Stimulated activated CD4-positive, alpha-beta T cell treated with anti-CD3 and anti-CD28 coated beads, Interleukin-4, amount 100 ng/mL, for 1 hour (primary cell): Measurements from ENCODE around the gene WFDC5.
A peak's percentile ranks its signal among the peaks of the same experiment; 100 is the strongest.
"Not testable (repeated sequence)": the region's sequence is repeated elsewhere in the genome, so short reads cannot be mapped to it uniquely, and the experiment has no call there.

Source experiments
- DNase-seq: peaks from one replicate; pipeline ENCODE4 v3.0.0-alpha.2; 2020

Gene WFDC5, protein sequence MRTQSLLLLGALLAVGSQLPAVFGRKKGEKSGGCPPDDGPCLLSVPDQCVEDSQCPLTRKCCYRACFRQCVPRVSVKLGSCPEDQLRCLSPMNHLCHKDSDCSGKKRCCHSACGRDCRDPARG

DNA sequence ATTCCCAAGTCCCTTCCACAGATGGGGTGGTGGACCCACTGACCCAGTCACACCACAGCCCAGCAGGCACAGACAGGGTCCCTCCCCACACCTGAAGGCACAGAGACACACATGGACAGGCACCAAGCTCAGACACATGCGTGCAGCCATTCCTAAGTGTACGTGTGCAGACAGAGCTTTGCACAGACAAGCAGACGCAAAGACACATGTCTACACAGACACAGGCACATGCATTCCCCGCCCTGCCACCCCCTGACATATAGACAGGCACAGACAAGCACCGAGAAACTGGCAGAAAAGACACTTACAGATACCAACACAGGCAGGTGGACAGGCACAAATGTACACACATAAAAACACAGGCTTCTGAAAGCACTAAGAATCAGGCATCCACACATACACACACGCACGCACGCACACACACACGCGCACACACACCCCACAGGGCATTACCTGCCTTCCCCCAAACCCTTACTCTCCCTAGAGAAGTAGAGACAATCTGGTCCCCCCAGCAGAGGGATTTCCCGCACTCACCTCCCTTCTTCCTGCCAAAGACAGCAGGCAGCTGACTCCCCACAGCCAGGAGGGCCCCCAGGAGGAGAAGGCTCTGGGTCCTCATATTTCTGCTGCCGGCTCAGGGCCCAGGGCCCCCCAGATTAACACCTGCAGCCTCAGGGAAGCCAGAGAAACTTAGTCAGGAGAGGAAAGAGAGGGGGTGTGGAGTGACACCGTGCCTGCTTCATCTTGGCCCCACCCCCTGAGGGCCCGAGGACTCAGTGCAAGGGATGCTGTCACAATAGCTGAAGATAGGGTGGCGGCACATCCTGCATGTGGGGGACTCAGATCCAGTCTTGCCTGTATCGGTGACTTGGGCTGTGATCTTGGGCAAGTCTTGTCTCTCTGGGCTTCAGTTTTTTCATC is at the start of gene WFDC5:
TSS of gene WFDC5 (minus strand) at position 710 of the 921 bp plus-strand sequence. CDS start at position 619, 91 bp downstream.
- DNase-seq = no peak

DNA sequence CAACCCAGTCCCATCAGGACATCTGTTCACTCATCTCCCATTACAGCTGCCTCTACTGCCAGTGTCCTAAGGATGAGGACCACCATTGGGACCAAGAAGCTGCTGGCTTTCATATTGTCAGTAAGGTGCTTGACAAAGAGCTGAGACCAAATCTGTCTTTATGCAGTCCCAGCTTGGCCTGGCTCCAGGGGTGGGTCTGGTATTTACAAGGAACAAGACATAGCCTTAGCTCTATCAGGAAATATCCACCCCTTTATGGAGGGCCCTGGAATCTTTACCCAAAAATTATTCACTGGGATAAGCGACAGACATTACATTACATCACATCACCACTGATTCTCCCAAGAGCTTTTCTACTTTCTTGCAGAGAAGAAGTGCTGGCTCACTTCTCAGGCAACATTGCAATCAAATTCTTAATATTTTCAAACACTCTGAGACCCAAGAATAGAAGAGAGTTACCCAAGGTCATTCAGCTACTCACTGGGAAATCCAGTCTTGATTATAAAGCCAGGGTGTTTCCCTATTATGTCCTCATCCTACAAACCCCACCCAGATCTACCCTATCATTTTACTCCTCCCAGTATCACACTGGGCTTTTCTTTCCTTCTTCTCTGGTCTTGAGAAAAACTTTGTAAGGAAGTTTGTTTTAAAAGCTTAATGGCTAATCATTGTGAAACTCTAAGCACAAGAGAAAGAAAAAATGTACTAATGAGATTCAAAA is 48.3 kb upstream of the WFDC5 start:
- no peak for DNase-seq

DNA sequence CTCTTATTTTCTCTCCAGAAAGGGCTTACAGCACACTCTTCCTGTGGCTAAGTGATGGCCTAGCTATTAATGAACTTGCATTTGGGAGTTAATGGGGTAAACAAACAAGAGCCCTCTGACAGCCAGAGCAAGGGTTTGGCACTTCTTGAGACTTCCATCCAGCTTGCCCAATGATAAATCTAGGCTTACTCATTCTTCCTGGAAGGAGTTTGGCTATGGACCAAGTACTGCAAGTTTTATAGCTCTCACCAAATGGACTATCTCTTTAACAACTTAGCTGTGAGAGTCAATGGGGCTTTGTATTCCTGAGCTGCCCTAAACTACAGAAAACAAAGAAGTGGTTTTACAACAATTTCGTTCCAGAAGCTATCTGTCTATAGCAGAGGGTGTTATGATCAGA is 43.0 kb upstream of the WFDC5 start:
- no peak for DNase-seq

DNA sequence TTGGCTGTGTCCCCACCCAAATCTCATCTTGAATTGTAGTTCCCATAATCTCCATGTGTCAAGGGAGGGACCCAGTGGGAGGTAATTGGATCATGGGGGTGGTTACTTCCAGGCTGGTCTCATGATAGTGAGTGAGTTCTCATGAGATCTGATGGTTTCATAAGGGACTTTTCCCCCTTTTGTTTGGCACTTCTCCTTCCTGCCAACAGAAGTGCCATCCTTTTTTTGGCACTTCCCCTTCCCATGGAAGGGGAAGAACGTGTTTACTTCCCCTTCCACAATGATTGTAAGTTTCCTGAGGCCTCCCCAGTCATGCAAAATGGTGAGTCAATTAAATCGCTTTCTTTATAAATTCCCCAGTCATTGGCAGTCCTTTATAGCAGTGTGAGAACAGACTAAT is 41.7 kb upstream of the WFDC5 start:
- DNase-seq = no peak

DNA sequence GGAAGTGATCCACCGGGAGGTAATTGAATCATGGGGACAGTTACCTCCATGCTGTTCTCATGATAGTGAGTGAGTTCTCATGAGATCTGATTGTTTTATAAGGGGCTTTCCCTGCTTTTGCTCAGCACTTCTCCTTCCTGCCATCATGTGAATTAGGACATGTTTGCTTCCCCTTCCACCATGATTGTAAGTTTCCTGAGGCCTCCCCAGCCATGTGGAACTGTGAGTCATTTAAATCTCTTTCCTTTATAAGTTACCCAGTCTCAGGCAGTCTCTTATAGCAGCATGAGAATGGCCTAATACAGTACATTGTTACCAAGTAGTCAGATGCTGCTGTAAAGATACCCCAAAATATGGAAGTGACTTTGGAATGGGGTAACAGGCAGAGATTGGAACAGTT is 39.8 kb upstream of the WFDC5 start:
- DNase-seq = not testable (repeated sequence)

DNA sequence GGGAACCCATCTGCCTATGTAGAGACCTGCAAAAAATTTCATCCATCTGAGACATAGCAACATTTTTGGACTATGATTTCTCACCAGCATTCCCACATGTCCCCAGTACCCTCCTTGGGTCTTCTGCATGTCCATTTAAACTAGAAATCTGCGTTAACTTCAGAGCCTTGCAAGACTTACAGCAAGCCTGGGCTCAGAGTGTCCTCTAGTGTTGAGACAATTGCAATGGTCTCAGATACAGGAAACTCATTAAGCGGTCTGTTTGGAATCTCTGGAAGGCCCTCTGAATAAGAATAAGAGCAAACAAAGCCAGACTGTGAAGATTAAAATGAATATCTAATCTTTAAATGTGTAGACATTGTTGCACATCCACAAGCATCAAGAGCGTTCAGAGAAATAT is 39.2 kb upstream of the WFDC5 start:
- DNase-seq = no peak

DNA sequence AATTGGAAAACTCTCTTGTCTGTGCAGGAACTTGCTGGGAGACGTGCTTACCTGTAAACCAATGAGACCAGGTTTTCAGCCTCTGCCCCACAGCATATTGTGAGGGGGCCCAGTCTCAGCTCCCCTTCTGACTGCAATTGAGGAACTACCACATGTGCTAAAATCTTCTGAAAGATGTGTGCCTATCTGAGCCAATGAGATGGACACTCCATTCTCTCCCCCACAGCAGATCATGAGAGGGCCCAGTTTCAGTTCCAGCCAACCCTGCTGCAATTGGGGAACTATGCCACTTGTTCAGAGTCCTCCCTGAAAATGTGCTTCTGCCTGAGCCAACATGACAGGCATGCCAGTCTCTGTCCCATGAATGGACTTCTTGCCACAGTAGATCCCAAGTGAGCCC is 38.8 kb upstream of the WFDC5 start:
- DNase-seq = no peak

DNA sequence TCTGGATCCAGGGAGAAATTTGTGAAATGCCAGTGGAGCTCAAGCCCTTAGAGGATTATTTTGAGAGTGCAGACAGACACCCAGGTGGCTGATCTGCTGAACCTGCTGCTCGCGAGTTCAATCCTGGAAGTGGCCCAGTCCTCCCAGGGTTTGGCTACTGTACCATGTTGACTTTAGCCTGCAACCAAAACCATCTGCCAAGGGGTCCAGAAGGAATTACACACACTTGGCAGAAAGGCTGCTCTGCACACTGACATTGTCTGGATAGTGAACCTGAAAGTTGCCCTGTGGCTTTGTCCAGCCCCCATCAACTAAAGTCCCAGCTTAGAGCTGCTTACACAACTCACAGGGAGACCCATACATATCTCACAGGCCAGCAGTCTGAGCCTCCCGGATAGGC is 38.2 kb upstream of the WFDC5 start:
- DNase-seq = no peak

DNA sequence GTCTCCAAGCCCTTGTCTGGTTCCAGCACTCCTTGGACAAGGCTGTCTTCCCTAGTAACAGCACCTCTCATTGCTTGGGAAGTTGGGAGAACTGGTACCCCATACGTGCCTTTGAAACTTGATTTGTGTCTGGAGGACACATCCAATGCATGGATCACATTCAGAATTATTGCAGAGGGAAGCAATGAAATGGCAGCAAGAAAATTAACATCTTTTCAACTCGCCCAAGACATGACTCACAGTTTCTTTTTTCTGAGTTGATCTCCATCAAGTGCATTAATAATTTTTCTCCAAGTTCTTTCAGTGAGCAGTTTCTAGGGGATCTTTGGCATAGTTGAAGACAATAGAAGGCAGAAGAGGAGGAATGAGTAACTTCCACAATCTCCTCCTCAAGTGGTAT is 37.4 kb upstream of the WFDC5 start:
- no peak for DNase-seq

DNA sequence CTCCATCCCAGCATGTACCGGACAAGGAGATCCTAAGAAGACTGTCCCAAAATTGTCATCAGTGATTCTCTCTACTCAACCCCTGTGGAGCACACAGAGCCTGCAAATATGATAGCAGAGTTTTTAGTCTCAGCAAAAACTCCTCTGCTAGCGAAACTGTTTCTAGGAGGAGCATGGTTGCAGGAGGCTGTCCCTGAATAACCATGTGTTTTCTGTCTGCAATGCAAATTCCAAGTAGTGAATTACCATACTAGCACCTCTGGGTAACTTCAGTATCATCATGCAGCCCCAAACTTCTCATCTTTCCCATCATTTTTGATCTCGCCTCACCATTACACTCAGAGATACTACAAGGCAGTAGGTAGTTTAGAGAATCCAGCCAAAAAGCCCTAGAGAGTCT is 34.1 kb upstream of the WFDC5 start:
- no peak for DNase-seq

DNA sequence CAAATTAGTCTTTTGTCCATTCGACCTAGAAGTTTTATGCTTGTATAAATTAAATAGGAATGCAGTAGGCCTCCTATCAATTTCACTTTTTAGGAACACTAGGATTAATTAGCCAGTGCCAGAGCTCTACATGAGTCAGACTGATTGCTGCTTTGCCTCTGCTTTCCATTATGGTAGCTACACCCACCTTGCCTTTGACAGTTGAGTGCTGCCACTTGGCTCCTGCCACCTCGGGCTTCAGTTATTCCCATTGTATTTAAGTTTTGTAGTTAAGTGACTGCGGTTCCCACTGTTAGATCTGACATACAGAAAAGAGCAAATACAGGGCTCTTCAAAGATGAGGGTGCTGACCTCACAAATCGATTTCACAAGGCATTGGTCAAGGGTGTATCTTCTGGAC is 25.9 kb upstream of the WFDC5 start:
- no peak for DNase-seq

DNA sequence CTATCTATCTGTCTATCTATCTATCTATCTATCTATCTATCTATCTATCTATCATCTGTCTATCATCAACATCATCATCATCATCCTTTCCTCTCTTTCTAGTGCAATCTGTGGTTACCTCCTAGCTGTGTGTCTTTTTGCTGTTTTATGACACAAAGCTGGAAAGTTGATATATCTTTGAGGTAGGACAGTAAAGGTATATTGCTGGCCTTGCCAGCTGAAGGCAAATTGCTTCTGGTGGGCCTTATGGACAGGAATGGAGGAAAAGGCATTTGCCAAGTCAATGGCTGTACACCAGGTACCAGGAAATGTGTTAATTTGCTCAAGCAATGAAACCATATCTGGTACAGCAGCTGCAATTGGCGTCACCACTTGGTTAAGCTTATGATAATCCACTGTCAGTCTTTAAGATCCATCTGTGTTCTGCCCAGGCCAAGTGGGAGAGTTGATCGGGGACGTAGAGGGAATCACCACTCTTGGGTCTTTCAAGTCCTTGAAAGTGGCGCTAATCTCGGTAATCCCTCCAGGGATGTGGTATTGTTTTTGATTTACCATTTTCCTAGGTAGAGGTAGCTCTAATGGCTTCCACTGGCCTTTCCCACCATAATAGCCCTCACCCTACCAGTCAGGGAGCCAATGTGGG is 24.9 kb upstream of the WFDC5 start:
- DNase-seq = not testable (repeated sequence)

DNA sequence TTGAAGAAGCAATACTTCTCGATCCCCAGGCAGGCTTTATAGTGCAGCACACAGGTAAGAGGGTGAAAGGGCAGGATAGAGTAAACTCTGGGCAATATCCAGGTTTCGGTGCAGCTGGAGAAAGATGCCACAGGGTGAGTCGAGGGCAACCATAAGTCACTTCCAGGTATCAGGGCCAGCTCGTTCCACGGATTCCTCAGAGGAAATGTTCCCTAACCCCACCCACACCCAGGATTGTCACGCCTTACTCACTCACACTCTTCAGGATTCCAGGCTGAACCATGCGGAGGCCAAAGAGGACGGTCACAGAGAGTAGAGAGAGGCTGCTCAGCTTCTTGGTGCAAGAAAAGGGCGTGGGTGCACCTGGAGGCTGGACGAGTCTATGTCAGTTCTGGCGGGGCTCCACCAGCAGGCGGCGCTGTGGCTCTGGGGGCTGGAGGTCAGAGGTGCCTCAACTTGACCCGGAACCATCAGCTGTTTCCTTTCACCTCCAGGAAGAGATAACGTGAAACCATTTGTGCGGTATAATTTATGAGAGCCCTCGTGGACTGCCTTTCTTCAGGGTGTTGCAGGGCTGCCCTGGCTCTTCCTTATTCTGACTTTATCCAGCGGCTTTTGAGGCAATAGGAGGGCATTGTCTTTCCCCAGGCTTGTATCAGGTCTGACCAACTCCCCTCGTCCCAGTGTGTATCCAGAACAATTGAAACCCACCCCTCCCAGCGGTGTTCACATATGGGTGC is 23.8 kb upstream of the WFDC5 start:
- peak; percentile 62 for DNase-seq

DNA sequence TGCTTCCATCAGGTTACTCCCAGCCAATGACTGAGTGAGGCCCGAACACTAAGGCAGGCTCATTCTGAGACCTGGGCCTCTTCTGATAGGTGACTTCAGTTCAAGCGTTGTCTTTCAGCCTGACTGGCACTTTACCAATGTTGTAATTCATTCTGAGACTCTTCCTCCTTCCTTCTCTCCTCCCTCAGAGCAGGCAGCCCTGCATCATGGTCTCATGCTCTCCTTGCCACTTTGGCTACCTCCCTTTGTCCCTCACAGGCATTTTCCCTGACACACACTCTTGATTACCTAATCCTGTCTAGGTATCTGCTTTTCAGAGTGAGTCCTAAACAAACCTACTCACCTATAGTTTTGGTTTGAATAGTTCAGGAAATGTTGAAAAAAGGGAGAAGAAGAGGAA is 21.9 kb upstream of the WFDC5 start:
- DNase-seq = no peak

DNA sequence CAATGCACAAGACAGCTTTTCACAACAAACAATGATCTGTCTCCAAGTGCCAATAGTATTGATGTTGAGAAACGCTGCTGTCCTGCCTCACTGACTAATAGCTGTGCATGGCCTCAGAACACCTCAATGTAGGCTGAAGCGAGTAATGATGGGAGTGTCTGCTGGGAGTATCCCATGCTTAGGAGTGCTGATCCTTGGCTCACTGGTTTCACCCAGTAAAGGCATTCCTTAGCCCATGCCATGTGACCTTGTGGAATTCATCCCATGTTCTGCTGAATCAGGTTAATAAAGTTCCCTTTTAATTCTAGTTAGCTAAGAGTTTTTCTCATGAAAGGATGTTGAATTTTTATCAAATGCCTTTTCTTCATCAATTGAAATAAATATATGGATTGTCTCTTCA is 13.1 kb upstream of the WFDC5 start:
- DNase-seq = no peak

DNA sequence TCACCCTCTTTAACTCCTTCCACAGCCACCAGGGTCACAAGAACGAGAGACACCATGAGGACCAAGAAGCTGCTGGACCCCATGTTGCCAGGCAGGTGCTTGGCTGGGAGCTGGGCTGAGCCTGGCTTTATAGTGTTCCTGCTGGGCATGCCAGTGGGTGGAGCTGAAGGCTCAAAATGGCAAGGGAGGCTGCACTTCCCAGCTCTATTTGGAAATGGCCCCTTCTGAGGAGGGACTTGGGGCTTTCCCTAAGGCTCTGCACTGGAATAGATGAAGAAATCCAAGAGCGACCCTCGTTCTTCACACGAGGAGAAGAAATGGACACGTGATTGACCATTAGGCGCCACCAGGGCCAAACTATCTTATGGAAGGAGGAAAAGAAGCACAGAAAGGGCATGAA is 9.4 kb upstream of the WFDC5 start, which contains the start of gene WFDC12:
TSS of gene WFDC12 (minus strand) at position 101 of the 400 bp plus-strand sequence. CDS start at position 83, 18 bp downstream.
- no peak for DNase-seq

DNA sequence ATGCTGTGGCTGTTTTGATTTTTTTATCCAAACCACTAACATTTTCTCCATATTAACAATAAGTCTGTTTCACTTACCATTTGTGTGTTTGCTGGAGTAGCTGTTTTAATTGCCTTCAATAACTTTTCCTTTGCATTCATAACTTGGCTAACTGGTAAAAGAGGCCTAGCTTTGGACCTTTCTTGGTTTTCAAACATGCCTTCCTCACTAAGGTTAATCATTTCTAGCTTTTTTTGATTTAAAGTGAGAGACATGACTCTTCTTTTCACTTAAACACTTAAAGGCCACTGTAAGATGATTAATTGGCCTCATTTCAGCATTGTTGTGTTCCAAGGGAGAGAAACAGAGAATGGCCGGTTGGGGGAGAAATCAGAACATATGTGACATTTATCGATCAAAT is 6.4 kb upstream of the WFDC5 start:
- no peak for DNase-seq

DNA sequence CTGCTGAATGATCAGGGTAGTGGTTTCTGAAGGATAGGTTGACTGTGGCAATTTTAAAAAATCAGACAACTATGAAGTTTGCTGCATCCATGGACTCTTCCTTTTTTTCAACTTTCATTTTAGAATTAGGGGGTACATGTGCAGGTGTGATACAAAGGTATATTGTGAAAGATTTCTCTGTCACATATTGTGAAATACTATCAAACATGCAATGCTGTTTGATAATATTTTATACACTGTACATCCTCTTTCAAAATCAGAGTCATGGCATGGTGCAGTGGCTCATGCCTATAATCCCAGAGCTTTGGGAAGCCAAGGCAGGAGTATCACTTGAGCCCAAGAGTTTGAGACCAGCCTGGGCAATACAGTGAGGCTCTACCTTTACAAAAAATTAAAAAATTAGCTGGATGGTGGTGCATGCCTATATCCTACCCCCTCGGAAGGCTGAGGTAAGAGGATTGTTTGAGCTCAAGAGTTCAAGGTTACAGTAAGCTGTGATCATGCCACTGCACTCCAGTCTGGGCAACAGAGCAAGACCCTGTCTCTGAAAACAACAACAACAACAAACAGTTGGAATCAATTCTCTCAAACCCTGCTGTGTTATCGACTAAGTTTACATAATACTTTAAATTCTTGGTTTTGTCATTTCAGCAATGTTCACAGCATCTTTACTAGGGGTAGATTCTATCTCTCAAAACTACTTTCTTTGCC is 4.7 kb upstream of the WFDC5 start:
- DNase-seq = no peak

DNA sequence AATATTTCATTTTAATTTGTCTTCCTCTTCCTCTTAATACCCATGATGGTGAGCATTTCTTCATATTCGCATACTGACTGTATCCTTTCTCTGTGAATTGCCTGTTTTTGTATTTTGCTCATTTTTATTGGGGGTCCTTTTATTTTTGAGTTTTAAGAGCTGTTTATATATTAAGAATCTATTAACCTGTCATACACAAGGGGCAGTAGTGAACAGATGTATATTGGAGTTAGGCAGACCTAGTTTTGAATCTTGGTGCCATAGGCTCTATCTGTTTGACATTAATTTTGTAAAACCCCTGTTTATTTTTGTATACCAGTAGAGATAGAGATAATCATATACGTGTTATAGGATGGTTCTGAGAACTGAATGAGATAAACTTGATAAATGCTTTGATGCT is 3.1 kb upstream of the WFDC5 start:
- no peak for DNase-seq

DNA sequence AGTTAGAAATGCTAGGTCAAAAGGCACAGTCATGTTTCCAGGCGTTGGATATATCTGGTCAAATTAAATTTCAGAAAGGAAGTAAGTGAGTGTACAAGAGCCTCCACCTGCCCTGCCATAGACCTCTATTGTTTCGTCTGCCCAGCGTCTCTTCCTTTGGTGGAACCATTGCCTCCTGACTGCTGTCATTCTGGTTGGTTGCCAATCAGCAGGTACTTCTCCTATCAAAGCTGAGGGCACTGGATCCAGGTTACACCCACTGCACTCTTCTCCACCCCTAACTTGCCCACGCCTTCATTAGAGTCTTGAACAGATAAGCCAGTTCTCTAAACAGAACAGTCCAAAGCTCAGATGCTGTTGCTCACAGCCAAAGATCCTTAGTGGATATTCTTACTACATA is 2.6 kb upstream of the WFDC5 start:
- DNase-seq = no peak

DNA sequence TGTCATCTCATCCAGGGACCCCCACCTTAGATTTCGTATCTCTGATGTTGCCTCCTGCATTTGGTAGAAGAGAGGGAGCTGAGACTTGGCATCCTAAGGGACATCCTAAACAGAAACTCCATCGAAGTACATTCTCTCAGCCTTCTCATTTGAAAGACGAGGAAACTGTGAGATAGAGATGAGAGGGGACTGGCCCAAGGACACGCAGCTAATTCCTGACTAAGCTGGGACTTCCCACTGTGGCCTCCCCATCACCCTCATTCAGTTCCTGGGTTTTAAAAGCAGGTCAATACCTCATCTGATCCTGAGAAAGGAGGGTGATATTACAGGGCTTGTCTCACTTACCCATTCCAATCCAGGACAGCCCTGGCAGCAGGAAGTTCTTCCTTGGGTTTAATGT is 855 bp upstream of the WFDC5 start:
- no peak for DNase-seq

DNA sequence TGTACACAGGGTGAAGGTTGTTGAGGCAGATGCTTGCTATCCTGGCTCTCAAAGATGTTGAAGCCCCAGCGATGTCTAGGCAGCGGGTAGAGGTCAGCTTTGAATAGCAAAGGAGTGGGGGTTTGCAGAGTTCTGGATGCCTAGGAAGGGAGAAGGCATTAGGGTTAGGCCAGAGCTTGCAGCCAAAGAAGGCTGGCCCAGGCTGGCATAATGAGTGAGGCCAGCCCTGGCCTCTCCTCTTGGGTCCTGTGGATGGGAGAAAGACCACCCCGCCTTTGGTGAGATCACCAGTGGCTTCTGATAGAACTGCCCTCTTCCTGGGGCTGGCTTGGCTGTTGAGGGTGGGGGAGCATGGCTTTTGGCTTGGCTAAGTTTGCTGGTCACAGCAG is 406 bp upstream of the WFDC5 start:
- no peak for DNase-seq
